GM13977 (cell line): ENCODE measurements around the gene MARCHF3.

ENCODE experiments used
- DNase-seq: peaks from one replicate; pipeline ENCODE4 v3.0.0; 2012; ENCODE audit warnings: low spot score
- in situ Hi-C: fragments of 300-500 bp; cut with MboI; formaldehyde crosslinking; loops from one replicate; pipeline ENCODE4 v1.12.0; 2022; ENCODE audit warnings: low sequenced_read_pairs, low pct_unique_long_range_greater_than_20kb, mixed read lengths, inconsistent platforms; ENCODE audit not compliant: unreplicated experiment
- TF ChIP-seq, protein P1 (sequence below): IDR thresholded peaks from 2 replicates; pipeline ENCODE4 v1.5.1; 2012; ENCODE audit warnings: mild to moderate bottlenecking, control low read depth; ENCODE audit not compliant: insufficient read depth; ENCODE audit errors: extremely low read depth, missing control alignments

MARCHF3 gene

DNA sequence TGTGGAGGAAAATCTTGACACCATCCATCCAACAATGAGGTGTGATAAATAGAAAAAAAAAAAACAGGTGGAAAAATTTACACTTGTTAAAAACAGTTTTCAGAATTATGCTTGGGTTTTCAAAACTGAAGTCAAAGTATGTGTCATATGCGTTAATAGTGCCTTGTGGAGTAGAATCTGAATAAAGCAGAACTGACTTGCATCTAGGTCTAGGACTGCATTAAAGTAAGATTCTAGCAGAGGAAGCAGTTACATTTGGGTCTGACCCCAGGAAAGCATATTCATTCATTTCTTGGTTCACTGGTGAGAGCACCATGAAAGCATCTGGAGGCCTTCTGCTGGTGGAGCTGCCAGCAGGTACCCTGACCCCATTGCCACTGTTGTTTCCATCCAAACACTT is 89.0 kb downstream of the MARCHF3 start:
- DNase-seq = no peak
- in situ Hi-C loops = no loop called here
- TF ChIP-seq, protein P1, sequence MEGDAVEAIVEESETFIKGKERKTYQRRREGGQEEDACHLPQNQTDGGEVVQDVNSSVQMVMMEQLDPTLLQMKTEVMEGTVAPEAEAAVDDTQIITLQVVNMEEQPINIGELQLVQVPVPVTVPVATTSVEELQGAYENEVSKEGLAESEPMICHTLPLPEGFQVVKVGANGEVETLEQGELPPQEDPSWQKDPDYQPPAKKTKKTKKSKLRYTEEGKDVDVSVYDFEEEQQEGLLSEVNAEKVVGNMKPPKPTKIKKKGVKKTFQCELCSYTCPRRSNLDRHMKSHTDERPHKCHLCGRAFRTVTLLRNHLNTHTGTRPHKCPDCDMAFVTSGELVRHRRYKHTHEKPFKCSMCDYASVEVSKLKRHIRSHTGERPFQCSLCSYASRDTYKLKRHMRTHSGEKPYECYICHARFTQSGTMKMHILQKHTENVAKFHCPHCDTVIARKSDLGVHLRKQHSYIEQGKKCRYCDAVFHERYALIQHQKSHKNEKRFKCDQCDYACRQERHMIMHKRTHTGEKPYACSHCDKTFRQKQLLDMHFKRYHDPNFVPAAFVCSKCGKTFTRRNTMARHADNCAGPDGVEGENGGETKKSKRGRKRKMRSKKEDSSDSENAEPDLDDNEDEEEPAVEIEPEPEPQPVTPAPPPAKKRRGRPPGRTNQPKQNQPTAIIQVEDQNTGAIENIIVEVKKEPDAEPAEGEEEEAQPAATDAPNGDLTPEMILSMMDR = no peak

DNA sequence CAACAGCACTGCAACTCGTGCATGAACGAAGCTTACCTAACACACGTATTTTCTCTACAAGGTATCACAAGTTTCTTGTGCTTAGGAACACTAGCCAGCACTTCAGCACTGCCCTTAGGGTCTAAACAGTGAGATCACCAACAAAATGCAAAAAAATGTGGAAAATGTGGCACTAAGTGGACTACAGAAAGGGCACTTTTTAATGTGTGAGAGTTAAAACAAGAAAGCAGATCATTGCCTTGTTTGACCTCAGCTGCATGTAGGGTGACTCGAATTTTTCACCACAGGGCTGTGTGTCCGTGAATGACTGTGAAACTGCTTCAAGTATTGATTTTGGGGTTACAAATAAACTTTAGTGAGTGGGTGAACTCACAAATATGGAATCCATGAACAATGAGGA is 90.5 kb downstream of the MARCHF3 start:
- DNase-seq = no peak
- in situ Hi-C loops = no loop called here
- TF ChIP-seq, protein P1 = no peak

DNA sequence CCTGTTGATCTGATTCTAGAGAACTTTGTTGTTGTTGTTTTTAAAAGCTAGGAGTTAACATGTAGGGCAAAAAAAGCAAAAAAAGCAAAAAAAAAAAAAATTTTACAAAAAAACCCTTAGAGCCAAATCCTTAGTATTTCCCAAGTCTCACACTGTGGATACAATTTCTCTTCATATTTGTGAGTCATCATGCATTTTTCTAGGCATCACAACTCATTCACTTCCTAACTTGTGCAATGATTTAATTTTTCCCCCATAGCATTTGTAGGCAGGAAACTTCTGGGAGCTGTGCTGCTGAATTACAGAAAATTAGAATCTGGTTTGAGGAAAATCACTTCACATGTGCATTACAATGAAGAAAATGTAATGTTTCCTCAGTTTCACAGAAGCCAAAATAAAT is 91.9 kb downstream of the MARCHF3 start:
- no peak for DNase-seq
- in situ Hi-C loops = no loop called here
- TF ChIP-seq, protein P1 = no peak

DNA sequence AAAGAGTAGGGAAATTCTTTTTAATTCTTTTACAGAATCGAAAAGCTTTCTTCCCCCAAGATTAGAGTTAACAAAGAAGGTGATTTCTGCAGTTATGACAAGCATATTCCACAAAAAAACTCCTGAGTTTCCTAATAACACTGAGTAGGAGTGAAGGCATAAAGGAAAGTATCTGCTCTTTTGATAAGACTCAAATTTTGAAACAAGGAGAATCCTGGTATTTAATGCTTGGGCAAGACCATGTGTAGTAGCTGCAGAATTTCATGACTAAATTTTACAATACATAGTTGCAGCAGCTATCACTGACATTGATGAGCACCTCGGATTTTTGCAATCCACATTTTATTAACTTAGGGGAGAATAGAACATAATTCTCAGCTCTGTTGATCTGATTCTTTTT is 92.6 kb downstream of the MARCHF3 start:
- in situ Hi-C loops = no loop called here
- no peak for DNase-seq
- TF ChIP-seq, protein P1 = no peak

DNA sequence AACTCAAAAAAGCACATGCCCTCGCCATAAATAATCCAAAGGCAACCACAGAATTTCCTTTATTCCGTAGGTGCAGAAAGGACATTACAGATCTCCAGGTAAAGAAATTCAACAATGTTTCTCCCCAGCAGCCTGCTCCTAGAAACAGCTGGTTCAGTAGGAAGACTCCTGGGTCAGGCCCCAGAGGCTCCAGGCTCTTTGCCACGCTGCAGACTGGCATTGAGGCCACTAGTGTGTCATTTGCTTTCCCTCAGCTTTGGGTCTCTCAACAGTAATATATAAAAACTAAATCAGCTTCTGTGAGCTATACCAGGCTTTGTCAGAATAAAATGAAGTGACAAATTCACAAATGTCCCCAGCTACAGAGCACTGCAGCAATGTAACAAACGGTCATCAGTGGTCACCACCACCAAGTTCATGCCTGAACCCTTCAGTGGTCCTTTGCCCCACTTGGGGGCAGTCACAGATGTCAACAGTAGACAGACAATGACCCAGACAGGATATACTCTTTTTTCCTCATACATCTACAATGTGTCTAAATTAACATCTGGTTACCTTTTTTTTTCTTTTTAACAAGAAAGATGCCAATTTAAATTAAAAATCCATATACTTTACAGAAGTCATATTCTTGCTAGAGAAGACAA is 93.5 kb downstream of the MARCHF3 start:
- no peak for DNase-seq
- in situ Hi-C loops = no loop called here
- TF ChIP-seq, protein P1 = no peak

DNA sequence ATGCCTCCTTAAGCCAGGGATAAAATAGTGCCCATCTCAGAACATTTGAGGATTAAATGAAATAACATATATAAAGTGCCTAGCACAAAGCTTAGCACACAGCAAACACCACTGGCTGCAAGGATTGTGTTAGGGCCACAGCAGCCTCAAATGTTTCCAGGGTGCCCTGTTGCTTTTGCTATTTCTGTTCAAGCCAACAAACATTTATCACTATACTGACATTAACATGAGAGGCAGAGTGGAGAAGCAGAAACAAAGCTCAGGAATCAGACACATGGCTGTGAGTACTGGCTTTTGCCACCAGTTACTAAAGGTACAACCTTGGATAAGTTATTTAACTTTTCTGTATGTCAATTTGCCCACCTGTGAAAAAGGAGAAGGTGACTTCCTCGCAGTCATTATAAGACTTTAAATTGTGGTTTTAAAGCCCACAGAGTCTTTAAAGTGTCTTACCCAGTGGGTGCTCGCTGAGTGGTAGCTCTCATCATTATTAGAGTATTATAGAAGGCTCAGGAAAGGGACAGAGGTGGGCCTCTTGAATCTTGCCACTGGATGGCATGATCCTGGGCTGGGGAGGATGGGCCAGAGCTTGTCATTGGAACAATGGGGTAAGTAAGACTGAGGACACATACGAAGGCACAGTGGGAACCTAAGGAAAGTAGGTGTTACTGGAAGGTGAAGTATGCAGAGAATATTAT is 98.2 kb downstream of the MARCHF3 start:
- in situ Hi-C loops = no loop called here
- DNase-seq = no peak
- TF ChIP-seq, protein P1 = no peak
